GM12878 (cell line): ENCODE results near the gene GPC5. TPM values are rescaled to one million over a fixed set of nuclear protein-coding genes. Genes with fewer than 3 reads are reported as not detected.

Experiments
- ATAC-seq: fragments of 200-7000 bp; cut with Tn5 transposase; 3 replicates; pipeline ENCODE4 v1.9.1; 2020; ENCODE audit warnings: mild to moderate bottlenecking, moderate library complexity
- BruUV-seq: library from RNA; stranded (reverse); fragments of 400-500 nt; replicated peaks from 2 replicates; lab custom pipeline; 2021; lab: Mats Ljungman, UMichigan
- CTCF ChIA-PET: fragments of 300-600 bp; sonication (Branson Sonifier 250); formaldehyde crosslinking; extraction: SDS; loops from one replicate; lab custom pipeline; 2021; ENCODE audit warnings: inconsistent platforms; lab: Yijun Ruan, JAX
- POLR2A ChIA-PET: fragments of 350-600 bp; formaldehyde crosslinking; extraction: SDS; loops from one replicate; lab custom pipeline; 2021; ENCODE audit warnings: inconsistent platforms; lab: Charles Lee
- RAD21 ChIA-PET: fragments of 300-600 bp; sonication (Branson Sonifier 250); formaldehyde crosslinking; loops from one replicate; lab custom pipeline; 2023; ENCODE audit warnings: antibody characterized with exemption; ENCODE audit not compliant: unreplicated experiment; lab: Charles Lee
- SMC1A ChIA-PET: fragments of 300-600 bp; sonication (Branson Sonifier 250); formaldehyde crosslinking; loops from one replicate; lab custom pipeline; 2023; ENCODE audit not compliant: unreplicated experiment, uncharacterized antibody; lab: Charles Lee
- DNase-seq: peaks from one replicate; pipeline ENCODE4 v3.0.0-alpha.2; 2011; ENCODE audit warnings: low read depth, low spot score
- FAIRE-seq: peaks from 3 replicates; lab custom pipeline; 2011; peaks lifted over from hg19 to GRCh38; lab: Jason Lieb, UNC
- H2AFZ ChIP-seq: 2 replicates; pipeline ENCODE4 v1.6.0; 2011; ENCODE audit warnings: low read depth, low read length, control low read depth; ENCODE audit not compliant: control insufficient read depth
- H3K27ac ChIP-seq: 2 replicates; pipeline ENCODE4 v1.5.1; 2011; ENCODE audit warnings: control low read depth; ENCODE audit not compliant: control insufficient read depth, insufficient read depth
- H3K27me3 ChIP-seq, 2 experiments: replicated peaks in 1 of 2; 2 replicates each; pipeline versions ENCODE4 v1.6.0 to v1.6.1; 2011; ENCODE audit warnings: low read length in 1 of 2; ENCODE audit not compliant: control insufficient read depth in 2 of 2, insufficient read depth in 2 of 2
- H3K36me3 ChIP-seq, 2 experiments: 2 replicates each; pipeline ENCODE4 v1.5.1; 2011; ENCODE audit warnings: low read length in 1 of 2; ENCODE audit not compliant: control insufficient read depth in 2 of 2, insufficient read depth in 2 of 2
- H3K4me1 ChIP-seq: 2 replicates; pipeline ENCODE4 v1.6.1; 2011; ENCODE audit warnings: mild to moderate bottlenecking, low read length, moderate library complexity, mixed read lengths; ENCODE audit not compliant: control insufficient read depth, insufficient read depth
- H3K4me2 ChIP-seq: 2 replicates; pipeline ENCODE4 v1.6.0; 2011; ENCODE audit warnings: control low read depth; ENCODE audit not compliant: control insufficient read depth, insufficient read depth
- H3K4me3 ChIP-seq: fragments of 200-600 bp; sonication (generic); 2 replicates; pipeline ENCODE4 v1.5.1; 2016
- H3K79me2 ChIP-seq: 2 replicates; pipeline ENCODE4 v1.6.0; 2011; ENCODE audit warnings: low read length; ENCODE audit not compliant: control insufficient read depth, insufficient read depth
- H3K9ac ChIP-seq: 2 replicates; pipeline ENCODE4 v1.8.0; 2011; ENCODE audit warnings: low read length, control low read depth, mixed read lengths; ENCODE audit not compliant: control insufficient read depth, insufficient read depth
- H3K9me3 ChIP-seq: replicated peaks from 3 replicates; pipeline ENCODE4 v1.5.1; 2011; ENCODE audit warnings: mild to moderate bottlenecking, low read length; ENCODE audit not compliant: control insufficient read depth, insufficient read depth
- H4K20me1 ChIP-seq: 2 replicates; pipeline ENCODE4 v1.6.0; 2011; ENCODE audit not compliant: control insufficient read depth, insufficient read depth
- BCL11A ChIP-seq: IDR thresholded peaks from 2 replicates; pipeline ENCODE4 v1.6.1; 2011; ENCODE audit warnings: low read depth, low read length
- ESRRA ChIP-seq: IDR thresholded peaks from 2 replicates; pipeline ENCODE4 v1.6.1; 2012; ENCODE audit warnings: mild to moderate bottlenecking, low read length, improper control_type of control experiment
- GABPA ChIP-seq: IDR thresholded peaks from 2 replicates; pipeline ENCODE4 v1.6.1; 2014; ENCODE audit warnings: antibody characterized with exemption, low read depth, mild to moderate bottlenecking, inconsistent platforms
- KLF5 ChIP-seq: fragments of 450-650 bp; IDR thresholded peaks from 2 replicates; pipeline ENCODE4 v1.6.1; 2014; ENCODE audit warnings: mild to moderate bottlenecking; ENCODE audit not compliant: partially characterized antibody
- NKRF ChIP-seq: fragments of 450-650 bp; conservative IDR thresholded peaks from 2 replicates; pipeline ENCODE4 v1.6.1; 2017; ENCODE audit warnings: mild to moderate bottlenecking, moderate library complexity
- PKNOX1 ChIP-seq: fragments of 450-650 bp; IDR thresholded peaks from 2 replicates; pipeline ENCODE4 v1.6.1; 2016; ENCODE audit warnings: mild to moderate bottlenecking
- POLR2AphosphoS5 ChIP-seq: IDR thresholded peaks from 2 replicates; pipeline ENCODE4 v1.6.1; 2011; ENCODE audit warnings: mild to moderate bottlenecking, low read length, inconsistent platforms
- TCF3 ChIP-seq: IDR thresholded peaks from 2 replicates; pipeline ENCODE4 v1.6.1; 2012; ENCODE audit warnings: low read depth, mild to moderate bottlenecking, low read length, borderline replicate concordance; ENCODE audit not compliant: insufficient read depth
- WGBS: methylation state at CpG from one replicate; pipeline ENCODE4 v1.1.6; 2016; ENCODE audit warnings: low lambda C conversion rate; ENCODE audit not compliant: insufficient replicate concordance, insufficient coverage; ENCODE audit errors: missing lambda C conversion rate; 5-methylcytosine and 5-hydroxymethylcytosine counted together
- in situ Hi-C: fragments of 300-500 bp; cut with MboI; formaldehyde crosslinking; loops from 9 replicates; pipeline ENCODE4 v1.14.3; 2018; ENCODE audit warnings: mixed read lengths
- intact Hi-C: fragments of 100-400 bp; cut with micrococcal nuclease; formaldehyde crosslinking; loops from one replicate; pipeline ENCODE4 v1.14.2; 2022; ENCODE audit not compliant: unreplicated experiment
- polyA plus RNA-seq, 11 experiments: library from polyadenylated mRNA; depleted of rRNA in 4 of 11; unstranded in 6 of 11; stranded (reverse) in 5 of 11; fragments of >200 nt; fragmentation: Nextera tagmentation in 4 of 11; fragmentation: Illumina TruSeq in 1 of 11; extraction: Ambion mirVana in 4 of 11; extraction: Trizol in 1 of 11; gene quantifications; 1 replicate in 1 of 11; 2 replicates in 10 of 11; pipeline versions ENCODE4 v1.2.1 to v1.2.3, GENCODE V29; 2011 to 2016; ENCODE audit warnings: inconsistent platforms in 2 of 11, missing spikeins in 2 of 11, low read depth in 1 of 11
- total RNA-seq, 4 experiments: library from RNA; depleted of rRNA in 3 of 4; stranded (reverse); fragments of >200 nt in 3 of 4; fragmentation: Illumina TruSeq in 1 of 4; extraction: Trizol in 1 of 4; gene quantifications; 2 replicates each; pipeline versions ENCODE4 v1.2.1 to v1.2.3, GENCODE V29; 2013 to 2021

The GPC5 gene
- total and polyA plus RNA-seq, 10 of the 15 experiments (the other 5 are each of a cell fraction or from before 2014, with no cell fraction given): 0.05 to 0.87 (median 0.44) TPM; not detected in 1

GRCh38 chr13:92452840-92453239 is 1054.4 kb downstream of the GPC5 start:
- no peaks in the 10 kb centered on the region for H3K4me1 ChIP-seq
- no peaks in the 10 kb centered on the region for H3K9me3 ChIP-seq
- no TSS peak for BruUV-seq
- ChIA-PET RAD21 (no interaction called here), SMC1A (no interaction called here)
- H2AFZ ChIP-seq: no peak overlapping the region
- ATAC-seq: no peak
- intact Hi-C loops: no loop called here
- no peaks in the 10 kb centered on the region for H3K79me2 ChIP-seq
- no peaks in the 10 kb centered on the region for H4K20me1 ChIP-seq
- no peak overlapping the region for H3K4me2 ChIP-seq
- H3K9ac ChIP-seq: no peak overlapping the region
- no peak overlapping the region for H3K4me3 ChIP-seq
- no peak for TF ChIP-seq BCL11A
- no peak for TF ChIP-seq NKRF
- no peak for TF ChIP-seq ESRRA
- TF ChIP-seq GABPA: no peak
- no peak for TF ChIP-seq PKNOX1
- no peak for TF ChIP-seq TCF3
- TF ChIP-seq KLF5: no peak
- TF ChIP-seq POLR2AphosphoS5: no peak
- TF ChIP-seq, all 136 proteins: peak for 0
- in situ Hi-C loops: no loop called here
- ChIA-PET CTCF (no interaction called here), POLR2A (no interaction called here)
- H3K27ac ChIP-seq: no peak overlapping the region
- no peaks in the 10 kb centered on the region for H3K36me3 ChIP-seq
- no peaks in the 10 kb centered on the region for H3K27me3 ChIP-seq
- WGBS: 54% methylated on average over 6 of the region's 6 CpGs
- FAIRE-seq: no peak
- DNase-seq: no peak
